ENCODE results near the gene MAK. TPM values are rescaled to one million over a fixed set of nuclear protein-coding genes. Genes with fewer than 3 reads are reported as not detected.
"Not testable (repeated sequence)": the region's sequence is repeated elsewhere in the genome, so short reads cannot be mapped to it uniquely, and the experiment has no call there.

MAK gene
- total and polyA plus RNA-seq, 2 of the 13 experiments (the other 11 are each of a cell fraction or from before 2014, with no cell fraction given): 0.04 TPM; not detected in 1

DNA sequence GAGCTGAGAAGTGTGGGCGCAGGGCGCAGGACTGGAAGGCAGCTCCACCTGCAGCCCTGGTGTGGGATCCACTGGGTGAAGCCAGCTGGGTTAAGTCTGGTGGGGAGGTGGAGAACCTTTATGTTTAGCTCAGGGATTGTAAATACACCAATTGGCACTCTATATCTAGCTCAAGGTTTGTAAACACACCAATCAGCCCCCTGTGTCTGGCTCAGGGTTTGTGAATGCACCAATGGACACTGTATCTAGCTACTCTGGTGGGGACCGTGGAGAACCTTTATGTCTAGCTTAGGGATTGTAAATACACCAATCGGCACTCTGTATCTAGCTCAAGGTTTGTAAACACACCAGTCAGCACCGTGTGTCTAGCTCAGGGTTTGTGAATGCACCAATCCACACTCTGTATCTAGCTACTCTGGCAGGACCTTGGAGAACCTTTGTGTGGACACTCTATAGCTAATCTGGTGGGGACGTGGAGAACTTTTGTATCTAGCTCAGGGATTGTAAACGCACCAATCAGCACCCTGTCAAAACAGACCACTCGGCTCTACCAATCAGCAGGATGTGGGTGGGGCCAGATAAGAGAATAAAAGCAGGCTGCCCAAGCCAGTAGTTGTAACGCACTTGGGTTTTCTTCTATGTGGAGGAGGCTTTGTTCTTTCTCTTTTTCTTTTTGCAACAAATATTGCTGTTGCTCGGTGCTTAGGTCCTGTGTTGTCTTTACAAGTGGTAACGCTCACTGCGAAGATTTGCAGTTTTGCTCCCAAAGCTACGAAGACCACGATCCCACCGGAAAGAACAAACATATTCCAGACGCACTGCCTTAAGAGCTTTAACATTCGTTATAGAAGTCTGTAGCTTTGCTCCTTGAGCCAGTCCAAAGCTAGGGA is 117.1 kb downstream of the MAK start (continued):
- TF ChIP-seq ZC3H4 (CRISPR knock-in tag; IDR thresholded peaks at IDR 0.05; ENCODE audit: borderline replicate concordance): peak; percentile 96
- TF ChIP-seq, protein P1, sequence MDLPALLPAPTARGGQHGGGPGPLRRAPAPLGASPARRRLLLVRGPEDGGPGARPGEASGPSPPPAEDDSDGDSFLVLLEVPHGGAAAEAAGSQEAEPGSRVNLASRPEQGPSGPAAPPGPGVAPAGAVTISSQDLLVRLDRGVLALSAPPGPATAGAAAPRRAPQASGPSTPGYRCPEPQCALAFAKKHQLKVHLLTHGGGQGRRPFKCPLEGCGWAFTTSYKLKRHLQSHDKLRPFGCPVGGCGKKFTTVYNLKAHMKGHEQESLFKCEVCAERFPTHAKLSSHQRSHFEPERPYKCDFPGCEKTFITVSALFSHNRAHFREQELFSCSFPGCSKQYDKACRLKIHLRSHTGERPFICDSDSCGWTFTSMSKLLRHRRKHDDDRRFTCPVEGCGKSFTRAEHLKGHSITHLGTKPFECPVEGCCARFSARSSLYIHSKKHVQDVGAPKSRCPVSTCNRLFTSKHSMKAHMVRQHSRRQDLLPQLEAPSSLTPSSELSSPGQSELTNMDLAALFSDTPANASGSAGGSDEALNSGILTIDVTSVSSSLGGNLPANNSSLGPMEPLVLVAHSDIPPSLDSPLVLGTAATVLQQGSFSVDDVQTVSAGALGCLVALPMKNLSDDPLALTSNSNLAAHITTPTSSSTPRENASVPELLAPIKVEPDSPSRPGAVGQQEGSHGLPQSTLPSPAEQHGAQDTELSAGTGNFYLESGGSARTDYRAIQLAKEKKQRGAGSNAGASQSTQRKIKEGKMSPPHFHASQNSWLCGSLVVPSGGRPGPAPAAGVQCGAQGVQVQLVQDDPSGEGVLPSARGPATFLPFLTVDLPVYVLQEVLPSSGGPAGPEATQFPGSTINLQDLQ (CRISPR knock-in tag; IDR thresholded peaks at IDR 0.05): 0 out of 2 replicates have a peak, but pooled peaks have one; percentile 47
- TF ChIP-seq TOE1 (CRISPR knock-in tag; IDR thresholded peaks at IDR 0.05): peak; percentile 82; the same call in 1 of the 2 replicates
- TF ChIP-seq, protein P2, sequence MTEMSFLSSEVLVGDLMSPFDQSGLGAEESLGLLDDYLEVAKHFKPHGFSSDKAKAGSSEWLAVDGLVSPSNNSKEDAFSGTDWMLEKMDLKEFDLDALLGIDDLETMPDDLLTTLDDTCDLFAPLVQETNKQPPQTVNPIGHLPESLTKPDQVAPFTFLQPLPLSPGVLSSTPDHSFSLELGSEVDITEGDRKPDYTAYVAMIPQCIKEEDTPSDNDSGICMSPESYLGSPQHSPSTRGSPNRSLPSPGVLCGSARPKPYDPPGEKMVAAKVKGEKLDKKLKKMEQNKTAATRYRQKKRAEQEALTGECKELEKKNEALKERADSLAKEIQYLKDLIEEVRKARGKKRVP (CRISPR knock-in tag; IDR thresholded peaks at IDR 0.05): peak; percentile 62 to 64; a peak in 3 of 4 replicates
- peak; percentile 100 for TF ChIP-seq ZMYM2 (CRISPR knock-in tag; IDR thresholded peaks at IDR 0.05)
- TF ChIP-seq ZNF773 (CRISPR knock-in tag; IDR thresholded peaks at IDR 0.05; ENCODE audit: borderline replicate concordance): peak; percentile 85
- peak; percentile 74 for TF ChIP-seq ZNF205 (CRISPR knock-in tag; IDR thresholded peaks at IDR 0.05)
- TF ChIP-seq ZNF17 (CRISPR knock-in tag; IDR thresholded peaks at IDR 0.05): 0 out of 2 replicates have a peak, but pooled peaks have one; percentile 37
- TF ChIP-seq ZNF703 (CRISPR knock-in tag; IDR thresholded peaks at IDR 0.05; ENCODE audit: borderline replicate concordance): peak; percentile 74; the same call in 1 of the 2 replicates
- TF ChIP-seq ZBTB7B (CRISPR knock-in tag; IDR thresholded peaks at IDR 0.05): 0 out of 2 replicates have a peak, but pooled peaks have one; percentile 34
- peak; percentile 65; the same call in 1 of the 2 replicates for TF ChIP-seq SMYD3 (CRISPR knock-in tag; IDR thresholded peaks at IDR 0.05)
- TF ChIP-seq PITX1 (CRISPR knock-in tag; IDR thresholded peaks at IDR 0.05): peak; percentile 19; the same call in 1 of the 2 replicates
- TF ChIP-seq SP4 (CRISPR knock-in tag; IDR thresholded peaks at IDR 0.05): peak; percentile 78
- TF ChIP-seq ZBTB3 (CRISPR knock-in tag; IDR thresholded peaks at IDR 0.05; ENCODE audit: borderline replicate concordance, low read depth): 0 out of 2 replicates have a peak, but pooled peaks have one; percentile 30
- TF ChIP-seq ZNF251 (CRISPR knock-in tag; IDR thresholded peaks at IDR 0.05): 0 out of 2 replicates have a peak, but pooled peaks have one; percentile 64
- TF ChIP-seq ZNF589 (CRISPR knock-in tag; conservative IDR thresholded peaks at IDR 0.05): peak; percentile 73
- TF ChIP-seq HOXA5 (CRISPR knock-in tag; IDR thresholded peaks at IDR 0.05): peak; percentile 87
- TF ChIP-seq HMGXB4 (CRISPR knock-in tag; IDR thresholded peaks at IDR 0.05; ENCODE audit: borderline replicate concordance in 1 of 2, low read depth in 1 of 2): peak in 1 of 2 experiments; percentile 16; a peak in 1 of 4 replicates
- not testable (repeated sequence) for TF ChIP-seq GABPA (IDR thresholded peaks at IDR 0.05; ENCODE audit: low read depth, low read length)
- peak; percentile 49 for TF ChIP-seq GABPA (CRISPR knock-in tag; IDR thresholded peaks at IDR 0.05; ENCODE audit: low read depth)
- TF ChIP-seq ZNF329 (CRISPR knock-in tag; IDR thresholded peaks at IDR 0.05; ENCODE audit: low read depth): peak; percentile 36; the same call in 1 of the 2 replicates
- 0 out of 2 replicates have a peak, but pooled peaks have one; percentile 53 for TF ChIP-seq ELF3 (CRISPR knock-in tag; IDR thresholded peaks at IDR 0.05)
- TF ChIP-seq FOXO1 (CRISPR knock-in tag; IDR thresholded peaks at IDR 0.05): 0 out of 2 replicates have a peak, but pooled peaks have one; percentile 5
